ENCODE results near the gene FXYD3.

Gene FXYD3

DNA sequence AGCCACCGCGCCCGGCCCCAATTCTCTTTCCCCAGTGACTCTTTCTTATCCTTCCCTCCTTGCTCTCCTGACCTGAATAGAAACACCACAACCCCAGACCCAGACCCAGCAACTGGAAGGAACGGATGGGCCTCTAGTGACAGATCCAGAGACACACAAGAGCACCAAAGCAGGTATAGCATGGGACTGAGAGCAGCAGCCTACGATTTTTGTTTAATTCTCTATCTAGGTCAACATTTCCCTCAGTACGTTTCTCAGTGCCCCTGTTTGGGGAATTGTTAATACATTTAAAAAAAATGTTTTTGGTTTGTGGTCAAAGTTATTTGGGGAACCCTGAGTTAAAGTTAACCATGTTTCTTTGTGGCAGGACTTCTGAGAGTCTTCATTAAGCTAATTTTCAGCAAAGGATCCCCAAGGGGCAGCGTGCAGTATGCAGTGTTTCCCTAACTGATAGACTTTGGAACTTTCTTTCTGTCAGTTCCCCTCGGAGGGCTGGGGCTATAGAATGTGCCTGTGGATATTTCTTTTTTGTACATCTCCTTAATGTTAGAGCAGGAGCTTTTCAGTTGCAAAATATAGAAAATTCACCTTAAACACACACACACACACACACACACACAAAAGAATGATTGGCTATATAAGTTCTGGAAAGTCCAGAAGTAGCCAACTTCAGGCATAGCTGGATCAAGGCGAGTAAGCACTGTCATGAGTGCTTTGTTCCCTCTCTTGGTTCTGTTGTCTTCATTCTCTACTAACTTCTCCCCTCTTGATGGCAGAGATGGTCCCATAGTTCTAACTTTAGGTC, 45.2 kb downstream of the FXYD3 start:
- H3K36me3 ChIP-seq (ENCODE audit: control insufficient read depth in 1 of 2, insufficient read depth in 2 of 2, low read length in 2 of 2): peaks cover 0 to 53% of the 10 kb centered on the region in 2 donors
- no peak overlapping the region for H3K27ac ChIP-seq (ENCODE audit: low read depth, low read length)
- peaks cover 3 to 5% of the 10 kb centered on the region in 2 donors for H3K4me1 ChIP-seq (ENCODE audit: control insufficient read depth in 1 of 2, insufficient read depth in 2 of 2, low read length in 2 of 2)
- no peak overlapping the region for H3K4me3 ChIP-seq (ENCODE audit: low read depth in 1 of 2, low read length in 2 of 2)
- peaks cover 0 to 8% of the 10 kb centered on the region in 2 donors for H3K9me3 ChIP-seq (ENCODE audit: control insufficient read depth in 1 of 2, low read length in 2 of 2)
- peaks cover under 1 to 6% of the 10 kb centered on the region in 2 donors for H3K27me3 ChIP-seq (ENCODE audit: control insufficient read depth in 1 of 2, insufficient read depth in 2 of 2, low read length in 2 of 2)
- H3K9ac ChIP-seq (ENCODE audit: low read depth in 1 of 2, low read length in 2 of 2): no peak overlapping the region

DNA sequence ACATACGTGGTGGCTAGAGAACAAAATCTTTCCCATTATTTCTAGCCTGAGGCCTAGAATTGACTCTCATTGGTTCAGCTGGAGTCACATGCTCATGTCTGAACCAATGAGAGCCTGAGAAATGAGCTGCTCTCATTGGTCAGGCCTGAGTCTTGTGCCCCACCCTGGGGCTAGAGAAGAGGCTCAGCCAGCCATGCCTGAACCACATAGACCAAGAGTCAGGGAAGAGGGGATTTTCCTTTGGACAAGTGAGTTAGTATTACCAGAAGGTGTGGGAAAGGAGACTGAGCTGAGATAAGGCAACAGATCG, 45.8 kb downstream of the FXYD3 start:
- Histone ChIP-seq H3K9ac (ENCODE audit: low read depth in 1 of 2, low read length in 2 of 2) (no peak overlapping the region), H3K36me3 (ENCODE audit: control insufficient read depth in 1 of 2, insufficient read depth in 2 of 2, low read length in 2 of 2) (peaks cover 0 to 58% of the 10 kb centered on the region in 2 donors), H3K9me3 (ENCODE audit: control insufficient read depth in 1 of 2, low read length in 2 of 2) (peaks cover 6 to 8% of the 10 kb centered on the region in 2 donors), H3K4me3 (ENCODE audit: low read depth in 1 of 2, low read length in 2 of 2) (no peak overlapping the region), H3K4me1 (ENCODE audit: control insufficient read depth in 1 of 2, insufficient read depth in 2 of 2, low read length in 2 of 2) (no peaks in the 10 kb centered on the region), H3K27ac (ENCODE audit: low read depth, low read length) (no peak overlapping the region), H3K27me3 (ENCODE audit: control insufficient read depth in 1 of 2, insufficient read depth in 2 of 2, low read length in 2 of 2) (peaks cover 0 to under 1% of the 10 kb centered on the region in 2 donors)

DNA sequence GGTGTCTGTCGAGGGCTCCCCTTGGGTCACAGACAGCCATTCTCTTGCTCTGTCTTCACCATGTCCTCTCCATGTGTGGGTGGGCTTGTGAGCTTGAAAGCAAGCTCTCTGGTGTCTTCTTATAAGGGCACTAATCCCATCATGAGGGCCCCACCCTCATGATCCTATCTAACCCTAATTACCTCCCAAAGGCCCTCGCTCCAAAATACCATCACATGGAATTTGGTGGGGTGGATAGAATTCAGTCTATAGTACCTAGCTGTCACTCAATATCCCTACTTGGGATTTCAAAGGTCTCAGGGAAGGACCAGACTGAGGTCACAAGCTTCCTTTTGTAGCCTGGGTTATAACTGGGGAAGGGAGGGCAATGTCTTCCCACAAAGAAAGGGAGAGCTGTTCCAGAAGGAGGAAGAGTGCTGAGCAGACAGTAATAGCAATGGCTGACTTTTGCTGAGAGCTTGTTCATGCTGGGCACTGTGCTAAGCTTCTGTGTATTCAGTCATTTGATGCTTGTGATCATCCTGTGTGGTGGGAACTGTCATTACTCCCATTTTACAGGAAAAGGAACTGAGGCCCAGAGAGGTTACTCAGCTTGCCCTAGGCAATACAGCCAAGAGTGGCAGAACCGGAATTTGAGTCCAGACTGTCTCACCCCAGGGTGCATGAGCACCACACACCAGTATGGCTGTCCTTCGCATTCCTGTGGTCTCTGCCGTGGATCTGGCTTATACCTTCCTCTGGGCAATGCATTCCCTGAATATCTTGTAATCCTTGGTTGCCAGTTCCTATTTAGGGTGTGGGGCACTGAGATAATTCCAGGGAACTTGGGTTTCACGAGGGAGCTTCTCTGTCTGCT, 47.1 kb downstream of the FXYD3 start:
- H3K9ac ChIP-seq (ENCODE audit: low read depth in 1 of 2, low read length in 2 of 2): no peak overlapping the region
- H3K27ac ChIP-seq (ENCODE audit: low read depth, low read length): no peak overlapping the region
- H3K4me1 ChIP-seq (ENCODE audit: control insufficient read depth in 1 of 2, insufficient read depth in 2 of 2, low read length in 2 of 2): no peaks in the 10 kb centered on the region
- no peaks in the 10 kb centered on the region for H3K27me3 ChIP-seq (ENCODE audit: control insufficient read depth in 1 of 2, insufficient read depth in 2 of 2, low read length in 2 of 2)
- H3K9me3 ChIP-seq (ENCODE audit: control insufficient read depth in 1 of 2, low read length in 2 of 2): peaks cover 6 to 8% of the 10 kb centered on the region in 2 donors
- H3K4me3 ChIP-seq (ENCODE audit: low read depth in 1 of 2, low read length in 2 of 2): no peak overlapping the region
- H3K36me3 ChIP-seq (ENCODE audit: control insufficient read depth in 1 of 2, insufficient read depth in 2 of 2, low read length in 2 of 2): peaks cover 0 to 59% of the 10 kb centered on the region in 2 donors

DNA sequence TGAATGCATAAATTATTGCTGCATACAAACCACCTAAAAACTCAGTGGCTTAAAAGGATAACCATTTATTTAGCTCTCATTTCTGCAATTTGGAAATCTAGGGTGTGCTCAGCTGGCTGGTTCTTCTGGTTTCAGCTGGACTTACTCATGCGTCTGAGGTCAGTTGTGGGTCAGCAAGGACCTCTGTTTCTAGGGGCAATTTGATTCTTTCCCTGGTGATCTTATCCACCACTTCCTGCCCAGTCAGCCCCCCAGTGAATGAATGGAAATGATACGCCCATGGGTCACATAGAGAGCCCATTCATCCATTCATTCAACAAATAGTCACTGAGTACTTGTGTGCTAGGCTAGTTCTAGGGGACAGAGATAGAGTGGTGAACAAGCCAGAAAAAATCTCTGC, 48.8 kb downstream of the FXYD3 start:
- Histone ChIP-seq H3K4me3 (ENCODE audit: low read depth in 1 of 2, low read length in 2 of 2) (no peak overlapping the region), H3K9me3 (ENCODE audit: control insufficient read depth in 1 of 2, low read length in 2 of 2) (peaks cover 6 to 8% of the 10 kb centered on the region in 2 donors), H3K27ac (ENCODE audit: low read depth, low read length) (no peak overlapping the region), H3K36me3 (ENCODE audit: control insufficient read depth in 1 of 2, insufficient read depth in 2 of 2, low read length in 2 of 2) (peaks cover 0 to 50% of the 10 kb centered on the region in 2 donors), H3K4me1 (ENCODE audit: control insufficient read depth in 1 of 2, insufficient read depth in 2 of 2, low read length in 2 of 2) (no peaks in the 10 kb centered on the region), H3K27me3 (ENCODE audit: control insufficient read depth in 1 of 2, insufficient read depth in 2 of 2, low read length in 2 of 2) (no peaks in the 10 kb centered on the region), H3K9ac (ENCODE audit: low read depth in 1 of 2, low read length in 2 of 2) (no peak overlapping the region)

DNA sequence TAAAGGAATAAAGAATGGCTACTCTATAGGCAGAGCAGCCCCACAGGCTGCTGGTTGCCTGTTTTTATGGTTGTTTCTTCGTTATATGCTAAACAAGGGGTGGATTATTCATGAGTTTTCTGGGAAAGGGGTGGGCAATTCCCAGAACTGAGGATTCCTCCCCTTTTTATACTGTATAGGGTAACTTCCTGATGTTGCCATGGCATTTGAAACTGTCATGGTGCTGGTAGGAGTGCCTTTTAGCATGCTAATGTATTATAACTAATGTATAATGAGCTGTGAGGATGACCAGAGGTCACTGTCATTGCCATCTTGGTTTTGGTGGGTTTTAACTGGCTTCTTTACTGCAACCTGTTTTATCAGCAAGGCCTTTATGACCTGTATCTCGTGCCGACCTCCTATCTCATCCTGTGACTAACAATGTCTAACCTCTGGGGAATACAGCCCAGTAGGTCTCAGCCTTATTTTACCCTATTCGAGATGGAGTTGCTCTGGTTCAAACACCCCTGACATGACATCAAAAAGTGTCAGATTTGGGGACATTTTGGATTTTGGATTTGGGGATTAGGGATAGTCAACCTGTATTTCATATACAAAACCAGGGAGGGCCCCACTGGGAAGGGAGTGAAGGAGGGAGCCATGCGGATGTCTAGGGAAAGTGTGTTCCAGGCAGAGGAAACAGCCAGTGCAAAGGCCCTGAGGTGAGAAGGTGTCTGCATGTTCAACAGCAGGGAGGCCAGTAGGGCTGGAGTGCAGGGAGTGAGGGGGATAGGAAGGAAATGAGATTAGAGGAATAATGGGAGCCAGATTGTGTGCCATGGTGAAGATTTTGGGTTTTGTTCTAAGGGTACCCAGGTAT, 49.8 kb downstream of the FXYD3 start:
- Histone ChIP-seq H3K9ac (ENCODE audit: low read depth in 1 of 2, low read length in 2 of 2) (no peak overlapping the region), H3K4me3 (ENCODE audit: low read depth in 1 of 2, low read length in 2 of 2) (no peak overlapping the region), H3K4me1 (ENCODE audit: control insufficient read depth in 1 of 2, insufficient read depth in 2 of 2, low read length in 2 of 2) (no peaks in the 10 kb centered on the region), H3K36me3 (ENCODE audit: control insufficient read depth in 1 of 2, insufficient read depth in 2 of 2, low read length in 2 of 2) (peaks cover 0 to 45% of the 10 kb centered on the region in 2 donors), H3K27ac (ENCODE audit: low read depth, low read length) (no peak overlapping the region), H3K27me3 (ENCODE audit: control insufficient read depth in 1 of 2, insufficient read depth in 2 of 2, low read length in 2 of 2) (no peaks in the 10 kb centered on the region), H3K9me3 (ENCODE audit: control insufficient read depth in 1 of 2, low read length in 2 of 2) (peaks cover 6 to 8% of the 10 kb centered on the region in 2 donors)

DNA sequence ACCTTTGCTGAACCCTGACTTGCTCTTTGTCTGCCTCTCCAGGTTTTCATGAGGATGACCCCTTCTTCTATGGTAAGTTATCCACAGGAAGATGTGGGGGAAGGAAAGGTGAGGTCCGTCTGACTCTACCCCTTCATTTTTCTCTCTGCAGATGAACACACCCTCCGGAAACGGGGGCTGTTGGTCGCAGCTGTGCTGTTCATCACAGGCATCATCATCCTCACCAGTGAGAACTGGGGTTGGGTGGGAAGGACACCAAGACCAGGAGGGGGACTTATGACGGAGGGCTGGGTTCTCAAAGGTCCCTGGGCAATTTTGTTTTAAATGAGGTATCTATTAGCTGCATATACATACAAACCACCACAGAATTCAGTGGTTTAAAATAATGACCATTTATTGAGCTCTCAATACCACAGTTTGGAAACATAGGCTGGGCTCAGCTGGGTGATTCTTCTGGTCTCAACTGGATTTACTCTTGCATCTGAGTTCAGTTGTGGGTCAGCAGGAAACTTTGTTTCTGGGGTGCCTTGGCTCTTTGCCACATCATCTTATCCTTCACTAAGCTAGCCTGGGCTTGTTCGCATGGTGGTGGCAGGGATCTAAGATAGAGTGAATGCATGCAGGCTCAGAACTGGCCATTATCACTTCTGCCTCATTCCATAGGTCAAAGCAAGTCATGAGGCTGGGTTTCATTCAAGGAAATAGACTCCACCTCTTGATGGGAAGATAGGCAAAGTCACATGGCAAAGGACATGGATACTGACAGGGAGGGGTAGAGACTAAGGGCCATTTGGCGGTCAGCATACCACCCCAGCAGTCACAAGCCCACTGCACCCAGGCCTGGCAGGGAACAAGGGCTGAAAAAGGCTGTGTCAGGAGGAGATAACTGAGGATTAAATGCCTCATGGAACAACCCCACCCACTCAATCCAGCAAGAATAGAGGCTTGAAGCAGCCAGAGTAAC, 50.8 kb downstream of the FXYD3 start:
- peaks cover 0 to 44% of the 10 kb centered on the region in 2 donors for H3K36me3 ChIP-seq (ENCODE audit: control insufficient read depth in 1 of 2, insufficient read depth in 2 of 2, low read length in 2 of 2)
- H3K9me3 ChIP-seq (ENCODE audit: control insufficient read depth in 1 of 2, low read length in 2 of 2): peaks cover 6 to 8% of the 10 kb centered on the region in 2 donors
- no peak overlapping the region for H3K27ac ChIP-seq (ENCODE audit: low read depth, low read length)
- H3K4me1 ChIP-seq (ENCODE audit: control insufficient read depth in 1 of 2, insufficient read depth in 2 of 2, low read length in 2 of 2): no peaks in the 10 kb centered on the region
- H3K4me3 ChIP-seq (ENCODE audit: low read depth in 1 of 2, low read length in 2 of 2): no peak overlapping the region
- no peak overlapping the region for H3K9ac ChIP-seq (ENCODE audit: low read depth in 1 of 2, low read length in 2 of 2)
- no peaks in the 10 kb centered on the region for H3K27me3 ChIP-seq (ENCODE audit: control insufficient read depth in 1 of 2, insufficient read depth in 2 of 2, low read length in 2 of 2)

DNA sequence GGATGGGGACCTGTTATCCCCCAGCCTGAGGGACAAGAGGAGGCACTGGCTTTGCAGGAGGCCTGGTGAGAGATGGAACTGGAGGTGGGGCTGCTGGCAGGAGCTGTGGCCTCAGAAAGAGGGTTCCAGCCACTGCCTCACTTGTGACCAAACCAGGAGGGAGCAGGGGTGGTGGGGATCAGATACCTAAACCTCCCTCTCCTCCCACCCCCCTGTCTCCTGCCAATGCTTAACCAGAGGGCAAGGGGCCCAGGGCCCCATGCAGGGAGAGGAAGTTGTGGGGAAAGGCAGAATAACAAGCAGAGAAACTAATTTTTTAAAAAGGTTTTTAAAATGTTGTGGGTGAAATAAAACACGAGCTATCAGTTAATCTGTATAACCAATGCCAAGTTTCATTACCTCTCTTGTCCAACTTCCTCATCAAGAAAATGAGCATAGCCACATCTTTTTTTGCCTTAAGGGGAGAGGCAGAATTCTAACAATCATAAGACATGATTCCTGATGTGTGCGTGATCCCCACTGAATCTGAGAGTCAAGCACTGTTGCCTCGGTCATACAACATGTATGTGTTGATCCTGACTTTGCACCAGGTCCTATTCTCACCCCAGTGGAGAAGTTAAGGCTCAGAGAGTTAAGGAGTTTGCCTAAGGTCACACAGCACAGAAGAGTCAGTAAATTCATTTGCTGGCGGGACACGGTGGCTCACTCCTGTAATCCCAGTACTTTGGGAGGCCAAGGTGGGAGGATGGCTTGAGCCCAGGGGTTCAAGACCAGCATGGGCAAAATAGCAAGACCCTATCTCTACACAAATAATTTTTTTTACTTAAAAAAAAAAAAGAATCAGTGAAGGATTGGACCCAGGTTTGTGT, 51.9 kb downstream of the FXYD3 start:
- Histone ChIP-seq H3K9me3 (ENCODE audit: control insufficient read depth in 1 of 2, low read length in 2 of 2) (peaks cover 6 to 8% of the 10 kb centered on the region in 2 donors), H3K27me3 (ENCODE audit: control insufficient read depth in 1 of 2, insufficient read depth in 2 of 2, low read length in 2 of 2) (no peaks in the 10 kb centered on the region), H3K27ac (ENCODE audit: low read depth, low read length) (no peak overlapping the region), H3K9ac (ENCODE audit: low read depth in 1 of 2, low read length in 2 of 2) (no peak overlapping the region), H3K4me3 (ENCODE audit: low read depth in 1 of 2, low read length in 2 of 2) (no peak overlapping the region), H3K36me3 (ENCODE audit: control insufficient read depth in 1 of 2, insufficient read depth in 2 of 2, low read length in 2 of 2) (peaks cover 0 to 33% of the 10 kb centered on the region in 2 donors), H3K4me1 (ENCODE audit: control insufficient read depth in 1 of 2, insufficient read depth in 2 of 2, low read length in 2 of 2) (no peaks in the 10 kb centered on the region)

DNA sequence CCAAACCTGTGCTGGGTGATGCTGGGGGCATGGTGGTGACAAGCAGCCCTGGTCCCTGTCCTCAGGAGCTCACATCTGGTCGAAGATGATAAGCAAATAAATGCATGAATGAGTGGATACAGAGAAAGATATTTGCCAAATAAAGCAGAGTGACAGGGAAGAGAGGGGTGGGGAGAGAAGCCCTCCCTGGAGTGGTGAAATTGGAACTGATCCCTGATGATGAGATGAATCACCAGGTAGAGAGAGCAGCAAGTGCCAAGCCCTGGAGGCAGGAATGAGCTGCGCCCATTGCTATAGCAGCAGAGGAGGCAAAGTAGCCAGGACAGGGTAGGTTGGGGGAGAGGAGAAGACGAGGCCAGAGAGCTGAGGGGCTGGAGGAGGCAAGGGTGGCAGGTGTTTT, 52.6 kb downstream of the FXYD3 start:
- peaks cover 6 to 8% of the 10 kb centered on the region in 2 donors for H3K9me3 ChIP-seq (ENCODE audit: control insufficient read depth in 1 of 2, low read length in 2 of 2)
- no peaks in the 10 kb centered on the region for H3K27me3 ChIP-seq (ENCODE audit: control insufficient read depth in 1 of 2, insufficient read depth in 2 of 2, low read length in 2 of 2)
- H3K36me3 ChIP-seq (ENCODE audit: control insufficient read depth in 1 of 2, insufficient read depth in 2 of 2, low read length in 2 of 2): peaks cover 0 to 27% of the 10 kb centered on the region in 2 donors
- no peak overlapping the region for H3K9ac ChIP-seq (ENCODE audit: low read depth in 1 of 2, low read length in 2 of 2)
- no peaks in the 10 kb centered on the region for H3K4me1 ChIP-seq (ENCODE audit: control insufficient read depth in 1 of 2, insufficient read depth in 2 of 2, low read length in 2 of 2)
- H3K27ac ChIP-seq (ENCODE audit: low read depth, low read length): no peak overlapping the region
- no peak overlapping the region for H3K4me3 ChIP-seq (ENCODE audit: low read depth in 1 of 2, low read length in 2 of 2)

Measured in duodenal mucosa (tissue), 2 donors.